SKM-1 treated with dmso at 0.1 percent for 144 hours (cell line): ENCODE results near the gene HDLBP.

Experiments used
- DNase-seq: peaks from one replicate; lab custom pipeline; 2025; ENCODE audit not compliant: unreplicated experiment; lab: John Stamatoyannopoulos, UW

Gene HDLBP

GRCh38 chr2:241275504-241275903 is 40.0 kb downstream of the HDLBP start:
- no peak for DNase-seq

DNA sequence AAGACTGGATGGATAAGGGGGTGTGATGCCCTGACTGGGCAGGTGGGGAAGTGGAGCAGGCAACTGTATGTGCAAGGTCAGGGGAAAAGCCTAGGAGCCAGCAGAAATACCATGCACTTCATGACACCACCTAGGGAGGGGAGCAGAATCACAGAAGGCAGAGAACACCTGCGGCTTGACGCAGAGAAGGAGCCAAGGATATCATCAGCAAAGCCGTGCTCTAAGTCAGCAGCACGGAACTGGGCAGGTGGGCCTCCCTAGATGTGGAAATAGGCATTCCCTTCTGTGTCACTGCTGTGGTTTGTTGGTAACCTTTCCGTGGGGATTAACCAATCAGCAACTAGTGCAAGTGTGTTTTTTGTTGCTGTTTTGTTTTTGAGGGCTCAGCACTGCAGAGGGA is 41.3 kb downstream of the HDLBP start:
- DNase-seq: no peak

DNA sequence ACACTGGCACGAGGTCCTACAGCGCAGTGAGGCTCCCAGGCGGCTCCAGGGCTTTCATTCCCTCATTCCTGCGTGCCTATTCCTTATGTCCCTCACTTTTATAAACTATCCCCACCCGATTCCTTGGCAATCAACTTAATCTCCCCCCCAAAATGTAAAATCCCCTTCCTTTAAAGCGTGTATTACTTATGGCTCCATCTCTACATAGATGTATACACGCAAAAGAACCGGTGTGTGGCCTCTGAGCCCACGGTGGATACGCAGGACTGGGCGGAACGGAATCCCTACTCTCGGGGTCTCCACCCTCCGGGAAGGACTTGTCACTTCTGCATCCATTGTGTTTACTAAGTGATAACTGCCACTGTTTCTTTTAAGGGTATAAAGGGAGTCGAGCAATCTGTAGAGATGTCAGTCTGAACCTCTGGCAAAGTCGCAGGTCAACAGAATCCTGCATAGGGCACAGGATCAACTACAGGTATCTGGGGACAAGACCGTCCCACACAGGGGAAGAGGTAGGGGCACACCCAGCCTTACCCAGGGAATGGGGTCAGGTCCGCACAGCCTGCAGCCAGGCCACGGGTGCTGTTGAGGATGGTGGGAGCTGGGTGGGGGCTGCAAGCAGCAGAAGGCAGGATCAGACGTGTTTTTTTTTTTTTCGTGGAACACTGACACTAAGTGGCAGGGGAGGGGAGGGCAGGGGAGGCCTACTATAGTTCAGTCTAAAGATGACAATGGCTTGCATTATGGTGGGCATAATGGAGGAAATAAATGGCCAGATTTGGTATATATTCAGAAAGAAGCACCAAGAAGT is 42.1 kb downstream of the HDLBP start:
- no peak for DNase-seq

GRCh38 chr2:241272303-241273209 is 42.9 kb downstream of the HDLBP start:
- no peak for DNase-seq

DNA sequence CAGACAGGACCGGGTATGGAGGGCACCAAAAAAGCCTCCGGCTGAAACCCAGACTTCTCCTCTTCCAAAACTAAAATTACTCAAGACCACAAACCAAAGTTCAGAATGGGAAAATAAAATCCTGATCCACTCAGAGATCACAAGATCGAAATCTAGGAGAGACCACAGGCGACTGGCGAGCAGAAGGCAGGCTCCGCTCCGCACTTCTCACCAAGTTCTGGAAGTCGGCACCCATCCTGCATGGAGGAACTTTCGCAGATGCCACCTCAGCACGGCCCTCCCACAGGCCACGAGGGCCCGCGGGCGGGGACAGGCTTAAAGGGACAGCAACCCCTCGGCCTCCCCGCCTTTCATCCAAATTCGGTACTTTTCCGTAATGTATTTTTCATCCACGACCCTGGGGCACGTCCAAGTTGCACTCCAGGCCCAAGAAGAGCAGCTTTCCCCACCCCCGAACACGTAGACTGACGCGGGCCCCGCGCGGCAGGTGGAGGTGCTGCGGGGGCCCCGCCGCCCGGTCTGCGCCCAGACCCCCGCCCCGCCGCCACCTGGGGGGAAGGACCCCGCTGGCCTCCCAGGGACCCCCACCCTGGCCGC is 43.7 kb downstream of the HDLBP start:
- peak; percentile 32 for DNase-seq

DNA sequence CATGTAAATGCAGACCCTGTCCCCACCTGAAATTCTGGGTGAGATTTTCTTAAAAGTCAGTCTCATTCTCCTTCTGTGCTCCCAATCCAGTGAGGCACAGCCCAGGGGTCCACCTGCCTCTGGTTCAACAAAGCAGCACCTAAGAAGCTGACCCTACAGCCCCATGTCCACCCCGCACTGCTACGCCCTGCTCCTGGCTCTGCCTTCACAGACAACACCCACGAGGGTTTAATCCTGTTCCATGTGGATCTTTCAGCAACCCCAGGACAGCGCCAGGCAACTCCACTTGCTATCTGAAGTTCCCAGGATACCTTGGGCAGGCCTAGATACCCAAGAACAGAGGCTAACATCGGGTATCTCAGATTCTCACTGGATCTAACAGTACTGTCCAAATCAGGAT is 44.9 kb downstream of the HDLBP start:
- no peak for DNase-seq

DNA sequence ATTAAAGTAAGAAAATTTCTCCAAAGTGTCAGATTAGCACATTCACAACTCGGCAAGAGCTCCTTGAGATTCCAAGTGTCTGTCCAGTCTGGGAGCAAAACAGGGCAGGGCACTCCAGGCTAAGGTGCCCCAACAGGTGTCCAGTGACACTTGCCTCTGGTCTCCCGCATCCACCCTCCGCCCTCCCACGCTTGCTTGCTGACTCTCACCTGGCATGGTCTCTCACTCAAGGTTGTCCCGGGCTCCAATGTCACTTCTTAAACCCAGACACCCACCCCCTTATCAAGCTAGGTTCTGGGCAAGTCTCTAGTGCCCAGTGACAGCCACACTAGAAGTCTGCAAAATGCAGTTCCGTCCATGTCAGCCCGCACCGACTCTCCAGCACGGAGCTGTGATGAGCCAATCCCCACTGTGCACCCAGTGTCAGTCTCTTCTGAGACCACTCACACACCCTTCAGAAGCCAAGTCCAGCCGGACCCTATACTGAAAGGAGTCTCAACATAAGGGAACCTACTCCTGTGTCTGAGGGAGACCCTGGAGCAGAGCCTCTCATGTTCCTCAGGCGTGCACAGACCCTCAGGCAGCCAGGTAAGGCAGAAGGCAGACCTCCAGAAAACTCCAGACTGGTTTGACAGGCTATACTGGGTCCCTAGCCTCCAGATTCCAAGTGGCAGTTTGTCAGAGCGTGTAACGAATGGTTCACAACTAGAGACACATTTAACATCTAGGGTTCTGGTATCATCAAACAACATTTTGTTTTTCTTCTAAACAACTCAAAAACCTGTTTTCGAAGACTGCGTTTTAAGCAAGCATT is 45.6 kb downstream of the HDLBP start:
- DNase-seq: no peak

- no peak for DNase-seq
Measured at GRCh38 chr2:241268716-241269445, 46.6 kb downstream of the HDLBP start.

DNA sequence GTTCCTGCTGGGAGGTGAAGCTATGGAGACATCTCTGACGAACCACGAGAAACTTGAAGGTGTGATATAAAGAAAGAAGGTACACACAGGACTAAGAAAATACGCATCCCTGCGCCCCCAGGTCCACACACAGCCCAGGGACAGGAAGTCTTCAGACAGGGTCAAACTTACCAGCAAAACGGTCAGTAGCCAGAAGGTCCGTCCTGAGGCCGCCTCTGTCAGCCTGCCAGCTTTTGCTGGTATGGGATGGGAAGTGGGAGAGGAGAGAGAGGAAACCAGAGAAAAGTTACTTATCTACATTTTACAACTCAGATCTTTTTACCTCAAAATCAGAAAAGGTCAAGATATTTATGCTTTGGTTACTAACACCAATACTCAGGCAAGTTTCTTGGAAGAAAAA is 47.2 kb downstream of the HDLBP start:
- DNase-seq: no peak

DNA sequence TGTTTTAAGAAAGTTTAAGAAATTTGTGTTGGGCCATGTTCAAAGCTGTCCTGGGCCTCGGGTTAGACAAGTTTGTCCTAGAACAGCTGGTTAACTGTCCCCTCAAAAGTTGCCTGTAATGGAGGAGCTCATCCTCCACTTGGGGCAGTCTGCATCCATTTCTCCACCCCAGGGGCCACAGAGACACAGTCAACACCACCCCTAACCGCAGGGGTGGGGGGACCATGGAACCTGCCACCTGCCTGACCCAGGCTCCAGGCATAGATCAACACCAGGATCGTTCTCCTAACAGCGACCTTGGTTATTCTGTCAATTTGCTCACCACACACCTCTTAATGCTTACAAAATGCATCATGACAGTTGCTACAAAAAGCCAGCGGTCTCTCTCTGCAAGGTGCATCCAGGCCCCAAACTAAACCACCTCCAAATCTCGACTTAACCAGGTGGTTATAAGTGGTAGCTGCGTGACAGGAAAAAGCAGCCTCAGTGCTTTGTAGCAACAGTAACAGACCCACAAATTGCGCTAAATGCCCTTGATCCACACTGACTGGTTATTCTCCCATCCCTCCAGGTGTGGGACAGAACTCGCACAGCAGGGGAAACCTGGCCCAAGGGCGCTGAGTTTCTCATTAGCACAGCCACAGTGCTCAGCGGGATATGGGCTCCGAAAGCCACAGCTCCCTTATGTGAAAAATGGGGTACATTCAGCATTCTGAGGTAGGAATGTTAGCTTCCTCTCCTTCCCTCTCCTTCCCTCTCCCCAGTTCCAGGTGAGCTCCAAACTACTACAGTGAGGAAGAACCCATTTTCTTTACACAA is 48.0 kb downstream of the HDLBP start:
- no peak for DNase-seq

GRCh38 chr2:241265506-241265905 is 50.0 kb downstream of the HDLBP start:
- DNase-seq: no peak

- DNase-seq: no peak
Measured at GRCh38 chr2:241263061-241263460, 52.4 kb downstream of the HDLBP start.

- no peak for DNase-seq
Measured at GRCh38 chr2:241261628-241262027, 53.8 kb downstream of the HDLBP start.

DNA sequence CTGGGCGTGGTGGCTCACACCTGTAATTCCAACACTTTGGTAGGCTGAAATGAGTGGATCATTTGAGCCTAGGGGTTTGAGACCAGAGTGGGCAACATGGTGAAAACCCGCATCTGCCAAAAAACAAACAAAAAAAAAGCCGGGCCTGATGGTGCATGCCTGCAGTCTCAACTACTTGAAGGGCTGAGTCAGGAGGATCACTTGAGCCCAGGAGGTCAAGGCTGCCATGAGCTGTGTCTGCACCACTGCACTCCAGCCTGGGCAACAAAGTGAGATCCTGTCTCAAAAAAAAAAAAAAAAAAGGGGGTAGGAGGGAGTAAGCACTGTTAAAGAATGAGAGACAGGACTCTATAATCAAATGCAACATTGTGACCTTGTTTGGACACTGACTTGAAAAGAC is 54.6 kb downstream of the HDLBP start:
- no peak for DNase-seq

DNA sequence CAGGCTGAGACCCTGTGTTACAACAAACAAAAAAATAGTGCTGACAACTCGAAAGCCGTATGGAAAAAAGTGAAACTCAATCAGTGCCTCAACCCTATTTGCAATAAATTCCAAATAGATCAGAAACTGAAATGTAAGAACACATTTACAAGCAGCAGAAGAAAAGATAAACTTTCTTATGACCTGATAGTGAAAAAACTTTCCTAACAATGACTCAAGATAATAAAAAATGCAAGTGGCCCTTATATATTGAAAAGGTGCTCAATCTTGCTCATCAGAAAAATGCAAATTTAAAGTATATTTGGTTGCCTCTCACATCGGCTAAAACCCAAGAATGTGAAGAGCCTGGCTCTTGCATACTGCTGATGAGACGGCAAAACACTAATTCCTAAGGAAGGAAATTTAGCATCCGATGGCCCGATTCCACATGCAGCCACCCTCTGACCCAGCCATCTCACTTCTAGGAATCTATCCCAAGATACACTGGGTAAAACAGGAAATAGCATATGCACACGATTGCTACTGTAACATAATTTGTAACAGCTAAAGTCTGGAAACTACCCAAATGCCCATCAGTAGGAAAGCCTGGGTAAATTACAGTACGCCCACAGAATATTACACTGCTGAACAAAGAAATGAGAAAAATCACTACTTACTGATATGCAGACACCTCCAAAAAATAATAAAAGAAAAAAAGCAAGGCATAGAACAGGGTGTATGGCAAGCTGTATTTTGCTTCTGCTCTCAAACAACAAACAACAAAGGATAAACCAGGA is 56.8 kb downstream of the HDLBP start:
- DNase-seq: no peak

- DNase-seq: no peak
Measured at GRCh38 chr2:241257419-241258032, 57.9 kb downstream of the HDLBP start.

GRCh38 chr2:241256168-241256545 is 59.3 kb downstream of the HDLBP start:
- no peak for DNase-seq

- DNase-seq: no peak
Measured at GRCh38 chr2:241255542-241256167, 59.8 kb downstream of the HDLBP start.
